Kidney tubule cell (primary cell): ENCODE data around the gene PCDHGC3.

Source experiments
- DNase-seq: peaks from one replicate; pipeline ENCODE4 v3.0.0-alpha.2; 2018; ENCODE audit warnings: low spot score

PCDHGC3 gene

DNA sequence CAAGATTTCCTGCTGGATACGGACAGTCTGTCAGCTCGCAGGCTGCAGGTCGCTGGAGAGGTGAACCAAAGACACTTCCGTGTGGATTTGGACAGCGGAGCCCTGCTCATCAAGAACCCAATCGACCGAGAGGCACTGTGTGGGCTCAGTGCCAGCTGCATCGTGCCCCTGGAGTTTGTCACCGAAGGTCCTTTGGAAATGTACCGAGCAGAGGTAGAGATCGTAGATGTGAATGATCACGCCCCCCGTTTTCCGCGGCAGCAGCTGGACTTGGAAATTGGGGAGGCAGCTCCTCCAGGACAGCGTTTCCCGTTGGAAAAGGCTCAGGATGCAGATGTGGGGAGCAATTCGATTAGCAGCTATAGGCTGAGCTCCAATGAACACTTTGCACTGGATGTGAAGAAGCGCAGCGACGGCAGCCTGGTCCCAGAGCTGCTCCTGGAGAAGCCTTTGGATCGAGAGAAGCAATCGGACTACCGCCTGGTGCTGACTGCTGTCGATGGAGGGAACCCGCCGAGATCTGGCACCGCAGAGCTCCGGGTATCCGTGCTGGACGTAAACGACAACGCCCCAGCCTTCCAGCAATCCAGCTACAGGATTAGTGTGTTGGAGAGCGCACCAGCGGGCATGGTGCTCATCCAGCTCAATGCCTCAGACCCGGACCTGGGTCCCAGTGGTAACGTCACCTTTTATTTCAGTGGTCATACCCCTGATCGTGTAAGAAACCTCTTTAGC lies 9.7 kb downstream of the PCDHGC3 start:
- DNase-seq = peak; percentile 48

- DNase-seq = no peak
Observed at GRCh38 chr5:141486091-141486490, 10.3 kb downstream of the PCDHGC3 start.

DNA sequence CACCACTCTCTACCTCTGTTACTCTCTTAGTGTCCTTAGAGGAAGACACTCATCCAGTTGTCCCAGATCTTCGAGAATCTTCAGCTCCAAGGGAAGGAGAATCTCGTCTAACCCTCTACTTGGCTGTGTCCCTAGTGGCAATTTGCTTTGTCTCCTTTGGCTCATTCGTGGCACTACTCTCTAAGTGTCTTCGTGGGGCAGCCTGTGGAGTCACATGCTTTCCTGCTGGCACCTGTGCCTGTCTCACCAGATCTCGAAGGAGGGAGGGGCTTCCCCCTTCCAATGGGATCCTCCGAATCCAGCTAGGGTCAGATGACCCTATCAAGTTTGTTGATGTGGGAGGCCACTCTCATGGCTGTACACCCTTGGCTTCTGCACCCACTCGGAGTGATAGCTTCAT lies 11.4 kb downstream of the PCDHGC3 start:
- DNase-seq = no peak

GRCh38 chr5:141488591-141489561 lies 13.1 kb downstream of the PCDHGC3 start, which contains the start of gene PCDHGC5:
PCDHGC5 (plus strand) TSS chr5:141489081; CDS start chr5:141489241, 160 bp downstream.
- peak; percentile 81 for DNase-seq

GRCh38 chr5:141489841-141490240 lies 14.1 kb downstream of the PCDHGC3 start:
- DNase-seq = no peak

DNA sequence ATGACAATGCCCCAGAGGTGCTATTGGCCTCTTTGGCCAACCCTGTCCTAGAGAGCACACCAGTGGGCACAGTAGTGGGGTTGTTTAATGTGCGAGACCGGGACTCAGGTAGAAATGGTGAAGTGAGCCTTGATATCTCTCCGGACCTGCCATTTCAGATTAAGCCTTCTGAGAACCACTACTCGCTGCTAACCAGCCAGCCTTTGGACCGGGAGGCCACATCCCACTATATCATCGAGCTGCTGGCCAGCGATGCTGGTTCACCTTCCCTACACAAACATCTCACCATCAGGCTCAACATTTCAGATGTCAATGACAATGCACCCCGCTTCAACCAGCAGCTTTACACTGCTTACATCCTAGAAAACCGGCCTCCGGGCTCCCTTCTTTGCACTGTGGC lies 14.5 kb downstream of the PCDHGC3 start:
- no peak for DNase-seq

DNA sequence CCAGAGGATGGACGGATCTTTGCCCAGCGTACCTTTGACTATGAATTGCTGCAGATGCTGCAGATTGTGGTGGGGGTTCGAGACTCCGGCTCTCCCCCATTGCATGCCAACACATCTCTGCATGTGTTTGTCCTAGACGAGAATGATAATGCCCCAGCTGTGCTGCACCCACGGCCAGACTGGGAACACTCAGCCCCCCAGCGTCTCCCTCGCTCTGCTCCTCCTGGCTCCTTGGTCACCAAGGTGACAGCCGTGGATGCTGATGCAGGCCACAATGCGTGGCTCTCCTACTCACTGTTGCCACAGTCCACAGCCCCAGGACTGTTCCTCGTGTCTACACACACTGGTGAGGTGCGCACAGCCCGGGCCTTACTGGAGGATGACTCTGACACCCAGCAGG lies 15.0 kb downstream of the PCDHGC3 start:
- DNase-seq = no peak

DNA sequence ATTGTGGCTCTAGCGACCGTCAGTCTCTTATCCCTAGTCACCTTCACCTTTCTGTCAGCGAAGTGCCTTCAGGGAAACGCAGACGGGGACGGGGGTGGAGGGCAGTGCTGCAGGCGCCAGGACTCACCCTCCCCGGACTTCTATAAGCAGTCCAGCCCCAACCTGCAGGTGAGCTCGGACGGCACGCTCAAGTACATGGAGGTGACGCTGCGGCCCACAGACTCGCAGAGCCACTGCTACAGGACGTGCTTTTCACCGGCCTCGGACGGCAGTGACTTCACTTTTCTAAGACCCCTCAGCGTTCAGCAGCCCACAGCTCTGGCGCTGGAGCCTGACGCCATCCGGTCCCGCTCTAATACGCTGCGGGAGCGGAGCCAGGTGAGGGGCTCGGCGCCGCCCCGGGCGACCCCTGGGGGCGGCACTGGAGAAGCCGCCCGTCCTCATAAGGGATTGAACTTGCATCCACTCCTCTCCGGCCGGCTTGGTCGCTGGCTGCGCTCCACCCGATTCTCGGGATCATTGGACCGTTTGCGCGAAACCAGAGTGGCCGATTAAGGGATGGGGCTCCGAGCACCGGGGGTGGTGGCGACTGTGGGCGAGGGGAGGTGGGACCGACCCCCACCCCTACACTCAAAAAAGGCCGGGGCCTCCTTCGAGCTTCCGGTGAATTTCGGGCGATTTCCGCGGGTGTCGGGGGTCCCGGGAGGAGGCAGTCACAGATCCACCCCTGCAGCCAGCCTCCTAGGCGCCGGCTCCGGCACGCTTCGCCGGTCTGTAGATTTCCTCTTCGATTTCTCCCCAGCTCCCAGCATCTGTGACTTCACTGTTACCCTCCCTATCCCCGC lies 15.8 kb downstream of the PCDHGC3 start:
- no peak for DNase-seq

GRCh38 chr5:141492168-141492885 lies 16.6 kb downstream of the PCDHGC3 start:
- no peak for DNase-seq

GRCh38 chr5:141493500-141494422 lies 18.0 kb downstream of the PCDHGC3 start:
- no peak for DNase-seq

DNA sequence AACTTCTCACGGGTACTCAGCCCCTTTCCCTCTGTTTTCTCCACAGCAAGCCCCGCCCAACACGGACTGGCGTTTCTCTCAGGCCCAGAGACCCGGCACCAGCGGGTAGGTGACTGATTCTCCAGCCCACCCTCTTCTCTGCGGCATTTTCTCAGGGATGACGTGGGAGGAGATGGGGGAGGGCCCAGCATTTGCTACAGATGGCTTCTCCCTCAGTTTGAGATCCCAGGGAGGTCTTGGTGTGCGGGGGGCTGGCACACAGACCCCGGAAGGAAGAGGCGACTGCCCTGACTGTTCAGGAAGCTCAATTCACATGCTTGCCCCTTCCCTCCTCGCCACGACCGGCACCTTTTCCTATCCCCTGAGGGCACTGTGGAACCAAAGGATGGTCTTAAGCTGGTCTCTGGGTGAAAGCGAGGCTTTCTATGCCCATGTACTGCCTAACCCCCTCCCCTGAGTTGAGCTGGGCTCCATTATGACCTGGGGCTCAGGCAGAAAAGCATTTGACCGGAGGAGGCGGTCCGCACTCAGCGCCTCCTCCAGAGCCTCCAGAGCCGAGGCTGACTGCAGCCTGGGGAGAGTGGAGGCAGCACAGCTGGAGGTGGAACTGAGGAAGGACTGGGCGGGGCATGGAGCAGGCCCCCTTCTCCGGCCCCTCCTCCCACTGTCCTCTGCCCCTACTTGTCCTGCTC lies 19.1 kb downstream of the PCDHGC3 start:
- no peak for DNase-seq

DNA sequence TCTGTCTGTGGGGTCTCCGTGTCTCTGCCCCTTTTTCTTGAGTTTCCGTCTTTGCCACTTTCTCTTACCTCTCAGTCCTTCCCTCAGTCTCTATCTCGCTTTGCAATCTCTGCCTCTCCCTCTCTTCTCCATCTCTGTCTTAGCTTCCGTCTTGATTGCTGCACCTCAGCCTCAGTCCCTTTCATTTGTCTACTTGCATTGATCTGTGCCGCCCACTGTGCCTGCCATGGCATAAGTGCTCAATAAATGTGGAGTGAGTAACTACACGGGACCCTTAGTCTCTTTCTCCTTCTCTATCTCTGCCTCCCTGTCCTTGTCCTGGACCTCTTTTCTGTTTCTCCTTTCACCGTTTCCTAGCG lies 19.7 kb downstream of the PCDHGC3 start:
- DNase-seq = no peak

- DNase-seq = no peak
Observed at GRCh38 chr5:141496038-141496437, 20.3 kb downstream of the PCDHGC3 start.

DNA sequence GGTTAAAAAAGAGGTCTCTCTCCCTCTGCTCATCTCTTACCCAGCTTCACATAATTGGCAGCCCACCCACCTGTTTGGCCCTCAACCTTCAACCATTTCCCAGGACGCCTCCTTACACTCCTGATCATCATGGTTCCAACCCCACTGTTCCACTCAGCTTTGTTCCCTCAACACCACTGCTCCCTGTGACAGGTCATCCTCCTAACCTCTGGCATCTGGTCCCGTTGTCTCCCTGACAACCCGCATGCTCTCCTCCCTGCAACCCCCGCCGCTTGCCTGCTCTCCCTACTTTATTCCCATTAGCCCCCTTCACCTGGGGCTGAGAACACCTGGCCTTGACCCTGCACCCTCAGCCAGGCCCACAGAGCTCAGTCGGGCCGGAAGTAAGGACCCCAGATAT lies 26.0 kb downstream of the PCDHGC3 start:
- no peak for DNase-seq

GRCh38 chr5:141503681-141504080 lies 27.9 kb downstream of the PCDHGC3 start:
- no peak for DNase-seq

GRCh38 chr5:141504216-141504615 lies 28.4 kb downstream of the PCDHGC3 start:
- no peak for DNase-seq

DNA sequence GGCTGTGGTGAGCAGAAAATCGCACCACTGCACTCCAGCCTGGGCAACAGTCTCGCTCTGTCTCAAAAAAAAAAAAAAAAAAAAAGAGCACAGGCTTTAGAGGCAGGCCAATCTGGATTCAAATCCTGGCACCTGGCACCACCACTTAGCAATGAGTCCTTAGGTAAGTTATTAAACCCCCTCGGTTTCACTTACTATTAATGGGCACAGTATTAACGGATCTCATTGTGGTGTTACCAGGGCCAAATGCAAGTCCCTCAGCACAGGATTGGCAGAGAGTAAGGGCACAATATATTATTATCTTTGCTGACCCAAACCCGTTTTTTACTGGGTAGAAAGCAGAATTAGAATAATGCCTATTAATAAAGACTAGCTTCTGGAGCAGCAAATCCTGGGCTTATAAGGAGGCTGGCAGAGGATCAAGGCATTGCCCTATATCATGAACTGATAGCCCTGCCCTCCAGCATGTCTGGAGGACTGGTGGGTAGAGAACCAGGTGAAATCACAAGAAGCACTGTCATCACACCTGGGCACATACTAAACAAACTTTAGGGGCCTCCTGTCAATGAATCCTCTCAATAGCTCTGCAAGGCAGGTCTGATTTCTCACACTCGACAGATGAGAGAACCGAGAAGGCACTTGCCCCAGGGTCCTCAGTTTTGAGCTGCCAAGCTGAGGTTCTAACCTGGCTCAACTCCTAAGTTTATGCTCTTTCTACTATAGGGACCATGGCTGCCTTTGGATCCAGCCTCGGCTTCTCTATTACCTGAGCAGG lies 30.8 kb downstream of the PCDHGC3 start:
- DNase-seq = no peak

DNA sequence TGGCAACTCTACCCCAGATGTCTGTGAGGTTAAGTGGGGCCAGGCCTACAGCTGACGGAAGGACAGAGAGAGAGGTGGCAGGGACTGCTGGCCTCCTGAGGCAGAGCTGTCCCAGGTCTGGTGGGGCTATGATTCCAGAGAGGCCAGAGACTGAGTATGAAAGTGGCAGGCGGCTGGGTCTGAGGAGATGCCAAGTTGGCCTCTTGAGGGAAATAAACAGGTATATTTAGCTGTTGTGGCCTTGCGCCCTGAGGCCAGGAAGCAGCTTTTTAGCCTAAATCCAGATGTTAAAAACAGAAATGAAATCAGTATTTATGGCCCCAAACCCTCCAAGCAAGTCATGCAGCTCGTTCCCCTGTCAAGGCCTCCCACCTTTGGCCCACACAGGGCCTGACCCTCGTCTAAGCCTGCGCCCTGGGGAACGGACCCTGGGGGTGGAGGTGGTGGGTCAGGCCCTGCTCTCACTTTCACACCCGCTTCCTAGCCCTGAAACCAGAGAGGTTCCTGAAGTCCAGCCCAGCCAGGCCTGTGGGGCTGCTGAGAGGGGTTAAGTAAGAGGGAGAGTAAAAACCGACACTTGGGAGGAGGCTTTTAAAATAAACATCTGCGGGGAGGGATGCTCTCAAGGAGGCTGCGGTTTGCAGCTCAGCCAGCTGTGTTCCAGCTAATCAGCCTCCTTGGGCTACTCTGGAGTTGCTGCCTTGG lies 31.8 kb downstream of the PCDHGC3 start:
- no peak for DNase-seq
